ENCODE results near the gene ANXA2. TPM values are rescaled to one million over a fixed set of nuclear protein-coding genes. Genes with fewer than 3 reads are reported as not detected.

The ANXA2 gene
- total RNA-seq, 2 experiments from 2014 or later: 131 to 132 TPM

GRCh38 chr15:60326824-60327654 lies 70.7 kb downstream of the ANXA2 start:
- peak; percentile 23 for DNase-seq
- H3K9me3 Mint-ChIP-seq: no peaks in the 10 kb centered on the region
- intact Hi-C loops (cut with micrococcal nuclease): loop anchor here (1.0 to 10.0 kb wide), 6 partner anchors 142 to 636 kb away; no protein-coding TSS in a partner anchor
- ChIA-PET POLR2A (no interaction called here), CTCF (interaction anchor here (0.6 to 5.3 kb wide), 64 partner anchors 7 to 1507 kb away, joined by 3 to 97 read pairs (median 4); partner anchors contain the start of gene FOXB1)
- H3K27ac Mint-ChIP-seq: no peak overlapping the region
- H3K27me3 Mint-ChIP-seq: peaks cover 35% of the 10 kb centered on the region
- peaks cover 2% of the 10 kb centered on the region for H3K4me1 Mint-ChIP-seq (ENCODE audit: low read depth)
- no peaks in the 10 kb centered on the region for H3K36me3 Mint-ChIP-seq
- no peak overlapping the region for H3K4me3 Mint-ChIP-seq

- Mint-ChIP-seq H3K9me3 (no peaks in the 10 kb centered on the region), H3K4me1 (ENCODE audit: low read depth) (peaks cover 2% of the 10 kb centered on the region), H3K27ac (no peak overlapping the region), H3K4me3 (no peak overlapping the region), H3K36me3 (no peaks in the 10 kb centered on the region), H3K27me3 (peaks cover 35% of the 10 kb centered on the region)
- intact Hi-C loops (cut with micrococcal nuclease): loop anchor here (2.0 to 10.0 kb wide), 2 partner anchors 142 to 574 kb away; no protein-coding TSS in a partner anchor
- CTCF ChIA-PET: interaction anchor here (0.6 to 5.3 kb wide), 57 partner anchors 8 to 745 kb away, joined by 3 to 97 read pairs (median 4); partner anchors contain the start of gene FOXB1
- POLR2A ChIA-PET: no interaction called here
- DNase-seq: no peak
Observed at GRCh38 chr15:60326343-60326742, 71.4 kb downstream of the ANXA2 start.

GRCh38 chr15:60325905-60326304 lies 71.9 kb downstream of the ANXA2 start:
- CTCF ChIA-PET: interaction anchor here (0.6 to 5.3 kb wide), 34 partner anchors 9 to 1508 kb away, joined by 3 to 97 read pairs (median 4); partner anchors contain the start of gene FOXB1
- no peak for DNase-seq
- H3K27me3 Mint-ChIP-seq: peaks cover 35% of the 10 kb centered on the region

GRCh38 chr15:60324706-60325438 lies 72.9 kb downstream of the ANXA2 start:
- POLR2A ChIA-PET: no interaction called here
- intact Hi-C loops (cut with micrococcal nuclease): loop anchor here (10.0 kb wide), 1 partner anchor 140 kb away; no protein-coding TSS in a partner anchor
- Mint-ChIP-seq H3K4me3 (no peak overlapping the region), H3K27me3 (peaks cover 35% of the 10 kb centered on the region), H3K4me1 (ENCODE audit: low read depth) (peaks cover 2% of the 10 kb centered on the region), H3K9me3 (no peaks in the 10 kb centered on the region), H3K27ac (no peak overlapping the region), H3K36me3 (no peaks in the 10 kb centered on the region)
- DNase-seq: no peak
- CTCF ChIA-PET: interaction anchor here (0.7 to 5.3 kb wide), 15 partner anchors 8 to 634 kb away, joined by 3 to 97 read pairs (median 6); no protein-coding TSS in a partner anchor

More at GRCh38 chr15:60325905-60326304, 71.9 kb downstream of the ANXA2 start:
- intact Hi-C loops (cut with micrococcal nuclease): loop anchor here (2.0 to 10.0 kb wide), 2 partner anchors 141 to 573 kb away; no protein-coding TSS in a partner anchor
- no peak overlapping the region for H3K27ac Mint-ChIP-seq
- peaks cover 2% of the 10 kb centered on the region for H3K4me1 Mint-ChIP-seq (ENCODE audit: low read depth)
- H3K9me3 Mint-ChIP-seq: no peaks in the 10 kb centered on the region
- POLR2A ChIA-PET: no interaction called here
- H3K36me3 Mint-ChIP-seq: no peaks in the 10 kb centered on the region
- no peak overlapping the region for H3K4me3 Mint-ChIP-seq

GRCh38 chr15:60323322-60323721 lies 74.5 kb downstream of the ANXA2 start:
- ChIA-PET POLR2A (no interaction called here), CTCF (interaction anchor here (0.7 to 2.3 kb wide), 3 partner anchors 319 to 598 kb away, joined by 3 to 5 read pairs (median 5); partner anchors contain the start of gene FOXB1)
- DNase-seq: no peak
- Mint-ChIP-seq H3K27ac (no peak overlapping the region), H3K27me3 (peaks cover 28% of the 10 kb centered on the region), H3K4me1 (ENCODE audit: low read depth) (peaks cover 2% of the 10 kb centered on the region), H3K9me3 (no peaks in the 10 kb centered on the region), H3K4me3 (no peak overlapping the region), H3K36me3 (no peaks in the 10 kb centered on the region)
- intact Hi-C loops (cut with micrococcal nuclease): loop anchor here (10.0 kb wide), 1 partner anchor 139 kb away; no protein-coding TSS in a partner anchor

GRCh38 chr15:60320365-60320764 lies 77.4 kb downstream of the ANXA2 start:
- CTCF ChIA-PET: interaction anchor here (0.6 to 3.1 kb wide), 7 partner anchors 8 to 398 kb away, joined by 3 to 13 read pairs (median 3); no protein-coding TSS in a partner anchor
- POLR2A ChIA-PET: no interaction called here
- Mint-ChIP-seq H3K27ac (no peak overlapping the region), H3K36me3 (peaks cover under 1% of the 10 kb centered on the region), H3K4me3 (no peak overlapping the region), H3K9me3 (peaks cover 10% of the 10 kb centered on the region), H3K4me1 (ENCODE audit: low read depth) (no peaks in the 10 kb centered on the region), H3K27me3 (peaks cover 18% of the 10 kb centered on the region)
- DNase-seq: no peak
- intact Hi-C loops (cut with micrococcal nuclease): loop anchor here (10.0 kb wide), 1 partner anchor 136 kb away; no protein-coding TSS in a partner anchor

- Mint-ChIP-seq H3K27me3 (peaks cover 15% of the 10 kb centered on the region), H3K9me3 (peaks cover 15% of the 10 kb centered on the region), H3K4me1 (ENCODE audit: low read depth) (no peaks in the 10 kb centered on the region), H3K36me3 (peaks cover 3% of the 10 kb centered on the region), H3K27ac (no peak overlapping the region), H3K4me3 (no peak overlapping the region)
- intact Hi-C loops (cut with micrococcal nuclease): no loop called here
- DNase-seq: no peak
- CTCF ChIA-PET: interaction anchor here (0.6 to 3.1 kb wide), 4 partner anchors 8 to 591 kb away, joined by 3 to 13 read pairs (median 4); no protein-coding TSS in a partner anchor
- POLR2A ChIA-PET: no interaction called here
Observed at GRCh38 chr15:60318216-60318867, 79.4 kb downstream of the ANXA2 start.

- no peak overlapping the region for H3K4me3 Mint-ChIP-seq
- no peak overlapping the region for H3K27ac Mint-ChIP-seq
- ChIA-PET CTCF (interaction anchor here (0.8 to 1.1 kb wide), 4 partner anchors 8 to 137 kb away, joined by 3 to 6 read pairs (median 3); no protein-coding TSS in a partner anchor), POLR2A (no interaction called here)
- DNase-seq: no peak
- peaks cover 3% of the 10 kb centered on the region for H3K36me3 Mint-ChIP-seq
- intact Hi-C loops (cut with micrococcal nuclease): no loop called here
- H3K27me3 Mint-ChIP-seq: peaks cover 9% of the 10 kb centered on the region
- H3K4me1 Mint-ChIP-seq (ENCODE audit: low read depth): no peaks in the 10 kb centered on the region
- peaks cover 15% of the 10 kb centered on the region for H3K9me3 Mint-ChIP-seq
Observed at GRCh38 chr15:60316961-60317360, 80.8 kb downstream of the ANXA2 start.

GRCh38 chr15:60315878-60316277 lies 81.9 kb downstream of the ANXA2 start:
- H3K4me1 Mint-ChIP-seq (ENCODE audit: low read depth): no peaks in the 10 kb centered on the region
- peaks cover 3% of the 10 kb centered on the region for H3K36me3 Mint-ChIP-seq
- peaks cover 15% of the 10 kb centered on the region for H3K9me3 Mint-ChIP-seq
- H3K27ac Mint-ChIP-seq: no peak overlapping the region
- ChIA-PET POLR2A (no interaction called here), CTCF (interaction anchor here (0.6 to 1.2 kb wide), 4 partner anchors 10 to 398 kb away, joined by 3 to 6 read pairs (median 4); no protein-coding TSS in a partner anchor)
- peak; percentile 11 for DNase-seq
- H3K4me3 Mint-ChIP-seq: no peak overlapping the region
- H3K27me3 Mint-ChIP-seq: peaks cover 12% of the 10 kb centered on the region
- intact Hi-C loops (cut with micrococcal nuclease): no loop called here

GRCh38 chr15:60313906-60314305 lies 83.9 kb downstream of the ANXA2 start:
- DNase-seq: no peak
- intact Hi-C loops (cut with micrococcal nuclease): no loop called here
- no peaks in the 10 kb centered on the region for H3K4me1 Mint-ChIP-seq (ENCODE audit: low read depth)
- POLR2A ChIA-PET: no interaction called here
- peaks cover 3% of the 10 kb centered on the region for H3K36me3 Mint-ChIP-seq
- H3K4me3 Mint-ChIP-seq: no peak overlapping the region
- peaks cover 15% of the 10 kb centered on the region for H3K9me3 Mint-ChIP-seq
- H3K27ac Mint-ChIP-seq: no peak overlapping the region
- peaks cover 14% of the 10 kb centered on the region for H3K27me3 Mint-ChIP-seq
- CTCF ChIA-PET: interaction anchor here (0.6 kb wide), 1 partner anchor 420 kb away, joined by 3 read pairs; no protein-coding TSS in a partner anchor

GRCh38 chr15:60307034-60307433 lies 90.8 kb downstream of the ANXA2 start:
- H3K36me3 Mint-ChIP-seq: no peaks in the 10 kb centered on the region
- H3K27ac Mint-ChIP-seq: no peak overlapping the region
- H3K4me1 Mint-ChIP-seq (ENCODE audit: low read depth): no peaks in the 10 kb centered on the region
- H3K9me3 Mint-ChIP-seq: peaks cover 3% of the 10 kb centered on the region
- intact Hi-C loops (cut with micrococcal nuclease): no loop called here
- H3K4me3 Mint-ChIP-seq: no peak overlapping the region
- DNase-seq: no peak
- ChIA-PET CTCF (interaction anchor here (1.6 to 1.7 kb wide), 2 partner anchors 19 to 20 kb away, joined by 4 to 5 read pairs; no protein-coding TSS in a partner anchor), POLR2A (no interaction called here)
- peaks cover 23% of the 10 kb centered on the region for H3K27me3 Mint-ChIP-seq
